K562 (cell line): ENCODE measurements around the gene SAP25. TPM values are rescaled to one million over a fixed set of nuclear protein-coding genes. Genes with fewer than 3 reads are reported as not detected.

Experiments used
- BHLHE40 ChIP-seq: IDR thresholded peaks from 2 replicates; pipeline ENCODE4 v1.6.1; 2011; ENCODE audit warnings: low read length, improper control_type of control experiment
- HEY1 ChIP-seq: fragments of 250-450 bp; sonication (Bioruptor Pico); IDR thresholded peaks from 2 replicates; pipeline ENCODE4 v1.5.0; 2020; ENCODE audit warnings: mild to moderate bottlenecking, moderate library complexity, borderline replicate concordance
- HNRNPH1 ChIP-seq: fragments of 200-400 bp; formaldehyde crosslinking; optimal IDR thresholded peaks from 2 replicates; pipeline ENCODE3; 2017; ENCODE audit warnings: low read depth, mild to moderate bottlenecking, low read length, moderate library complexity
- MTA2 ChIP-seq: fragments of 450-650 bp; IDR thresholded peaks from 2 replicates; pipeline ENCODE4 v1.6.1; 2016; ENCODE audit warnings: low read depth
- SIN3B ChIP-seq: fragments of 450-650 bp; IDR thresholded peaks from 2 replicates; pipeline ENCODE4 v1.6.1; 2017; ENCODE audit warnings: low read depth, mild to moderate bottlenecking, moderate library complexity
- SIRT6 ChIP-seq: IDR thresholded peaks from one replicate; pipeline ENCODE4 v1.6.1; 2012; ENCODE audit warnings: low read depth, mild to moderate bottlenecking, control low read depth, inconsistent platforms, low read length, moderate library complexity
- SMAD1 ChIP-seq: fragments of 150-350 bp; IDR thresholded peaks from 2 replicates; pipeline ENCODE4 v1.6.1; 2014; ENCODE audit warnings: low read length, low read depth; ENCODE audit not compliant: partially characterized antibody
- SMARCC2 ChIP-seq: fragments of 450-650 bp; IDR thresholded peaks from 2 replicates; pipeline ENCODE4 v1.6.1; 2017; ENCODE audit warnings: antibody characterized with exemption, moderate library complexity, mild to moderate bottlenecking, low read depth
- TCF7L2 ChIP-seq: fragments of 150-350 bp; IDR thresholded peaks from 2 replicates; pipeline ENCODE4 v1.6.1; 2016; ENCODE audit warnings: low read depth, mild to moderate bottlenecking, low read length, moderate library complexity
- ZNF24 ChIP-seq: fragments of 450-650 bp; IDR thresholded peaks from 2 replicates; pipeline ENCODE4 v1.6.1; 2016
- ZNF778 ChIP-seq: fragments of 450-650 bp; formaldehyde crosslinking; IDR thresholded peaks from 2 replicates; pipeline ENCODE4 v1.4.0; 2020; ENCODE audit warnings: mild to moderate bottlenecking, moderate library complexity
- polyA plus RNA-seq, 8 experiments: library from polyadenylated mRNA; depleted of rRNA in 4 of 8; stranded (reverse) in 5 of 8; unstranded in 3 of 8; fragments of >200 nt; fragmentation: Nextera tagmentation in 2 of 8; fragmentation: Illumina TruSeq in 1 of 8; extraction: Ambion mirVana in 2 of 8; extraction: Trizol in 1 of 8; gene quantifications; 2 replicates each; pipeline versions ENCODE4 v1.2.1 to v1.2.3, GENCODE V29; 2011 to 2014; ENCODE audit warnings: inconsistent platforms in 1 of 8, missing spikeins in 1 of 8
- total RNA-seq, 7 experiments: library from RNA; depleted of rRNA in 6 of 7; stranded (reverse); fragments of >200 nt in 6 of 7; fragmentation: Illumina TruSeq in 2 of 7; extraction: Trizol in 2 of 7; gene quantifications; 2 replicates each; pipeline versions ENCODE4 v1.2.1 to v1.2.3, GENCODE V29; 2011 to 2021; ENCODE audit warnings: low replicate concordance in 1 of 7
- TF ChIP-seq, protein P1 (sequence below): sonication (generic); formaldehyde crosslinking; IDR thresholded peaks from 2 replicates; pipeline ENCODE4 v1.4.0; 2020; ENCODE audit warnings: mild to moderate bottlenecking, missing genetic modification reagents
- TF ChIP-seq, protein P2 (sequence below): fragments of 250-450 bp; sonication (Bioruptor Pico); IDR thresholded peaks from 2 replicates; pipeline ENCODE4 v1.9.0; 2021; ENCODE audit warnings: mild to moderate bottlenecking
- TF ChIP-seq, protein P3 (sequence below): sonication (generic); formaldehyde crosslinking; IDR thresholded peaks from 2 replicates; pipeline ENCODE4 v1.8.1; 2023; ENCODE audit warnings: mild to moderate bottlenecking, missing genetic modification reagents
- TF ChIP-seq, protein P4 (sequence below): fragments of 450-650 bp; IDR thresholded peaks from 2 replicates; pipeline ENCODE4 v1.6.1; 2017; ENCODE audit warnings: antibody characterized with exemption, mild to moderate bottlenecking
- TF ChIP-seq, protein P5 (sequence below), 2 experiments: fragments of 250-450 bp in 1 of 2; fragments of 450-650 bp in 1 of 2; sonication (Bioruptor Pico) in 1 of 2; IDR thresholded peaks; 2 replicates each; pipeline versions ENCODE4 v1.6.1 to v1.8.0; 2016 to 2021; ENCODE audit warnings: mild to moderate bottlenecking in 2 of 2, moderate library complexity in 2 of 2, missing compliant biosample characterization in 1 of 2, missing genetic modification characterization in 1 of 2

The SAP25 gene
- total and polyA plus RNA-seq, 9 of the 15 experiments (the other 6 are each of a cell fraction or from before 2014, with no cell fraction given) = 0.13 to 5.3 (median 0.78) TPM; not detected in 1

DNA sequence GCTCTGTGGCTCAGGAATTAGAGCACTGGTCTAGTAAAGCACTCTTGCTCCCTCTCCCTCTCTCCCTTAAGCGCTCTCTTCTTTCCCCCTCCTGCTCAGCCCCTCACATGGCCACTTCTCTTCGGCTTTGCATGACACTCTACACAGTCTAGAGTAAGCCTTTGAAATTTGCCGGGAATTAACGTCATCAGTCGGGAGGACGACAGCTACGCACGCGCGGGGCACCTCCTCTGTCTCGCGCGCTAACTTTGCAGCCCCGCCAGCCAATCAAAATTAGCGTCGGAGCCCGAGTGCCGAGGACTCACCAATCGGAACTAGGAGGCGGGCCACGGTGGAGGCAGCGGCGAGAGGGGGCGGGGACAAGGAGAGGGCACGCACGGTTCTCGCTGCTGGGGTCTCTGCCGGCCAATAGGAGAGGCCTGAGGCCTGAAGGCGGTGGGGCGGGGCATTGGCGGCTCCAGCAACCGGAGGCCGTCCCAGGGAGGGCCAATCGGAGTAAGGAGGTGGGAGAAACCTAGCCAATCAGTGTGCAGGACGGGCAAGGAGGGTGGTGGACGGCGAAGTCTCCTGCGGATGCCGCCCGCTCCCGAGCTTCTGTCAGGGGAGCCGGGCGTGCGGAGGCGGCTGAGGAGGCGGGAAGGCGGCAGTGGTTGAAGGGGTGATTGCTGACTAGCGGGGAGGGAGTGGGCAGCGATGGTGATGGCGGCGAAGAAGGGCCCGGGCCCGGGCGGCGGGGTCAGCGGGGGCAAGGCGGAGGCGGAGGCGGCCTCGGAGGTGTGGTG lies 34.9 kb downstream of the SAP25 start, which contains the start of gene AGFG2 (continued):
- TF ChIP-seq, protein P1, sequence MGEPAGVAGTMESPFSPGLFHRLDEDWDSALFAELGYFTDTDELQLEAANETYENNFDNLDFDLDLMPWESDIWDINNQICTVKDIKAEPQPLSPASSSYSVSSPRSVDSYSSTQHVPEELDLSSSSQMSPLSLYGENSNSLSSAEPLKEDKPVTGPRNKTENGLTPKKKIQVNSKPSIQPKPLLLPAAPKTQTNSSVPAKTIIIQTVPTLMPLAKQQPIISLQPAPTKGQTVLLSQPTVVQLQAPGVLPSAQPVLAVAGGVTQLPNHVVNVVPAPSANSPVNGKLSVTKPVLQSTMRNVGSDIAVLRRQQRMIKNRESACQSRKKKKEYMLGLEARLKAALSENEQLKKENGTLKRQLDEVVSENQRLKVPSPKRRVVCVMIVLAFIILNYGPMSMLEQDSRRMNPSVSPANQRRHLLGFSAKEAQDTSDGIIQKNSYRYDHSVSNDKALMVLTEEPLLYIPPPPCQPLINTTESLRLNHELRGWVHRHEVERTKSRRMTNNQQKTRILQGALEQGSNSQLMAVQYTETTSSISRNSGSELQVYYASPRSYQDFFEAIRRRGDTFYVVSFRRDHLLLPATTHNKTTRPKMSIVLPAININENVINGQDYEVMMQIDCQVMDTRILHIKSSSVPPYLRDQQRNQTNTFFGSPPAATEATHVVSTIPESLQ (CRISPR knock-in tag) = peak; percentile 76
- TF ChIP-seq SMARCC2 (no peak), HNRNPH1 (no peak), HEY1 (CRISPR knock-in tag) (no peak), SIN3B (no peak; the same call in 1 of the 2 replicates), BHLHE40 (peak; percentile 93), MTA2 (no peak), TCF7L2 (peak; percentile 72), ZNF778 (CRISPR knock-in tag) (no peak), ZNF24 (0 out of 2 replicates have a peak, but pooled peaks have one; percentile 12), SIRT6 (no peak), SMAD1 (peak; percentile 56)
- TF ChIP-seq, protein P2, sequence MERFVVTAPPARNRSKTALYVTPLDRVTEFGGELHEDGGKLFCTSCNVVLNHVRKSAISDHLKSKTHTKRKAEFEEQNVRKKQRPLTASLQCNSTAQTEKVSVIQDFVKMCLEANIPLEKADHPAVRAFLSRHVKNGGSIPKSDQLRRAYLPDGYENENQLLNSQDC = peak; percentile 55; the same call in 1 of the 2 replicates
- TF ChIP-seq, protein P3, sequence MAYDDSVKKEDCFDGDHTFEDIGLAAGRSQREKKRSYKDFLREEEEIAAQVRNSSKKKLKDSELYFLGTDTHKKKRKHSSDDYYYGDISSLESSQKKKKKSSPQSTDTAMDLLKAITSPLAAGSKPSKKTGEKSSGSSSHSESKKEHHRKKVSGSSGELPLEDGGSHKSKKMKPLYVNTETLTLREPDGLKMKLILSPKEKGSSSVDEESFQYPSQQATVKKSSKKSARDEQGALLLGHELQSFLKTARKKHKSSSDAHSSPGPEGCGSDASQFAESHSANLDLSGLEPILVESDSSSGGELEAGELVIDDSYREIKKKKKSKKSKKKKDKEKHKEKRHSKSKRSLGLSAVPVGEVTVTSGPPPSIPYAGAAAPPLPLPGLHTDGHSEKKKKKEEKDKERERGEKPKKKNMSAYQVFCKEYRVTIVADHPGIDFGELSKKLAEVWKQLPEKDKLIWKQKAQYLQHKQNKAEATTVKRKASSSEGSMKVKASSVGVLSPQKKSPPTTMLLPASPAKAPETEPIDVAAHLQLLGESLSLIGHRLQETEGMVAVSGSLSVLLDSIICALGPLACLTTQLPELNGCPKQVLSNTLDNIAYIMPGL = 0 out of 2 replicates have a peak, but pooled peaks have one; percentile 16
- TF ChIP-seq, protein P4, sequence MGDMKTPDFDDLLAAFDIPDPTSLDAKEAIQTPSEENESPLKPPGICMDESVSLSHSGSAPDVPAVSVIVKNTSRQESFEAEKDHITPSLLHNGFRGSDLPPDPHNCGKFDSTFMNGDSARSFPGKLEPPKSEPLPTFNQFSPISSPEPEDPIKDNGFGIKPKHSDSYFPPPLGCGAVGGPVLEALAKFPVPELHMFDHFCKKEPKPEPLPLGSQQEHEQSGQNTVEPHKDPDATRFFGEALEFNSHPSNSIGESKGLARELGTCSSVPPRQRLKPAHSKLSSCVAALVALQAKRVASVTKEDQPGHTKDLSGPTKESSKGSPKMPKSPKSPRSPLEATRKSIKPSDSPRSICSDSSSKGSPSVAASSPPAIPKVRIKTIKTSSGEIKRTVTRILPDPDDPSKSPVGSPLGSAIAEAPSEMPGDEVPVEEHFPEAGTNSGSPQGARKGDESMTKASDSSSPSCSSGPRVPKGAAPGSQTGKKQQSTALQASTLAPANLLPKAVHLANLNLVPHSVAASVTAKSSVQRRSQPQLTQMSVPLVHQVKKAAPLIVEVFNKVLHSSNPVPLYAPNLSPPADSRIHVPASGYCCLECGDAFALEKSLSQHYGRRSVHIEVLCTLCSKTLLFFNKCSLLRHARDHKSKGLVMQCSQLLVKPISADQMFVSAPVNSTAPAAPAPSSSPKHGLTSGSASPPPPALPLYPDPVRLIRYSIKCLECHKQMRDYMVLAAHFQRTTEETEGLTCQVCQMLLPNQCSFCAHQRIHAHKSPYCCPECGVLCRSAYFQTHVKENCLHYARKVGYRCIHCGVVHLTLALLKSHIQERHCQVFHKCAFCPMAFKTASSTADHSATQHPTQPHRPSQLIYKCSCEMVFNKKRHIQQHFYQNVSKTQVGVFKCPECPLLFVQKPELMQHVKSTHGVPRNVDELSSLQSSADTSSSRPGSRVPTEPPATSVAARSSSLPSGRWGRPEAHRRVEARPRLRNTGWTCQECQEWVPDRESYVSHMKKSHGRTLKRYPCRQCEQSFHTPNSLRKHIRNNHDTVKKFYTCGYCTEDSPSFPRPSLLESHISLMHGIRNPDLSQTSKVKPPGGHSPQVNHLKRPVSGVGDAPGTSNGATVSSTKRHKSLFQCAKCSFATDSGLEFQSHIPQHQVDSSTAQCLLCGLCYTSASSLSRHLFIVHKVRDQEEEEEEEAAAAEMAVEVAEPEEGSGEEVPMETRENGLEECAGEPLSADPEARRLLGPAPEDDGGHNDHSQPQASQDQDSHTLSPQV = peak; percentile 53; the same call in 1 of the 2 replicates
- TF ChIP-seq, protein P5, sequence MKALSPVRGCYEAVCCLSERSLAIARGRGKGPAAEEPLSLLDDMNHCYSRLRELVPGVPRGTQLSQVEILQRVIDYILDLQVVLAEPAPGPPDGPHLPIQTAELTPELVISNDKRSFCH (CRISPR knock-in tag; IDR thresholded peaks at IDR 0.05) = no peak
- TF ChIP-seq, protein P5 (tag; IDR thresholded peaks at IDR 0.05) = no peak; the same call in 1 of the 2 replicates
